H4 (cell line): ENCODE results near the gene C2orf49. TPM values are rescaled to one million over a fixed set of nuclear protein-coding genes. Genes with fewer than 3 reads are reported as not detected.

Source experiments
- DNase-seq: peaks from one replicate; pipeline ENCODE4 v3.0.0-alpha.2; 2015; ENCODE audit warnings: low spot score
- total RNA-seq: library from RNA; depleted of rRNA; stranded (reverse); fragments of >200 nt; shearing (Covaris generic); gene quantifications from 2 replicates; pipeline ENCODE4 v1.2.3, GENCODE V29; 2014; rRNA removed

C2orf49 gene
- 12.1 and 18.1 TPM in 2 replicates for total RNA-seq

DNA sequence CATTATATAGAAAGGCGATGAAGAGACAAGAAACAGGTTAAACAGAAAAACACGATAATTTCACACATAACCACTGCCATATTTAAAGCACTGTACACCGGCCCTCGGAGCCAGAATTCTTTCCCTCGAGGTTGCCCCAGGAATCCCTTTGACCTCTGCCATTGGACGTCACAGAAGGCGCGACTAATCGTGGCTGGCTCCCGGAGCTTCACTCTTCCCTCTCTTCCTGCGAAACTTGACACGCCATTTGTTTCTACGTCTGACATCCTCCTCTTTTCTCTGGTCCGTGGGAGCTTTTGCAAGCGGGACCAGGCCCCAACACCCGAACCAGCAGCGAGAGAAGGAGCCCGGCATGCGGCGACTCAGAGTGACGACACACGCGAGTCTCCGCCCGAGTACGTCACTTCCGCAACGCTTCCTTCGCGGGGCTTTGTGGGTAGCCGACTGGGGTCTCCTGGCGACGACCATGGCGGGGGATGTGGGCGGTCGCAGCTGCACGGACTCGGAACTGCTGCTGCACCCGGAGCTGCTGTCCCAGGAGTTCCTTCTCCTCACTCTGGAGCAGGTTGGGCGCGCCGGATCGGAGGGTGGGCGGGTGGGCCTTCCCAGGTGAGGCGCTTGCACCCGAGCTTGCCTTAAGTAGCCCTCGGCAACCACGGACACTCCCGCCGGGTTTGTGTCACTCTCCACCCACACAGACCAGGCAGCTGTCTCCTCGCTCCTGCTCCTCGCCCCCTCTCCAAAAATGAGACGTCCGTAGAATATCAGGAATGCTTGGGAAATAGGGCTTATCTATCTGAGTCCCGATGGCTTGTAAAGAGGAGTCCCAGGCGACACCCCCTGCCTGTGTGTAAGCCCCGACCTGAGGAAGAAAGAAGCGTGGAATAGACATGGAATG is at the start of gene C2orf49:
Gene C2orf49 (plus strand): TSS at position 419 of the 898 bp plus-strand sequence. CDS start 48 bp downstream, at position 467.
- peak; percentile 81 for DNase-seq

DNA sequence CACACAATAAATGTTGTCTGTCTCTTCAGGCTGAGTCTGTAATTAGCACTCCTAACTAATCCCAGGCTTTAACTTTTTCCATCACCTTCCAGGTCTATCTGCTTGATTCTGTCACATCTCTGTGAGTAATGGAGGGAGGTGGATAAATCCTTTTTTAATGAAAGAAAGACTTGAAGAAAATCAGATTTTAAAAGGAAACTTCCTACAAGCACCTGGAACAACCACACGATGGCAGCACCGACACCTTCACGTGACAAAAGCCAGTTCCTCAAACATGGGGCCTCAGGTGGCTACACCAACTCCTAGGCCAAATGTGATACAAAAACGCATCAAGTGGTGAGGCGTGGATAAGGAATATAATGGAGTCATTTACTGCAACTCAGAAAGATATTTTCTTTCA is 49.6 kb upstream of the C2orf49 start:
- peak; percentile 20 for DNase-seq

DNA sequence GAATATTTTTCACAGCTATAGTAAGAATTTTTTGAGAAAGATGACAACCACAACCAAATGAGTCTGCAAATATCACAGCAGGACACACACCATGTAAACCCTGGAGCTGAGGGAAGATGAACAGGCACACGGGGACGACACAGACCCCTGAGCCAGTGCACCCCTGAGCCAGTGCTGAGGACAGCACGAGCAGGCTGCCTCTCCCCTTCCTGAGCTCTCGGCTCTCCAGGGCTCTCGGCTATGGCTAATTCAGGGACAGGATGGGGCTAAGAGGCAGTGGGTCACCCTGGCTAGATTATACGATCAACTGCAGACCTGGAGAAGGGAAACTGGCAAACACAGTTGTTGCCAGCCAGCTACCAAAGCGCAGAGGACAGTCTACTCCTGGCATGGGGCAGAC is 49.2 kb upstream of the C2orf49 start:
- no peak for DNase-seq

DNA sequence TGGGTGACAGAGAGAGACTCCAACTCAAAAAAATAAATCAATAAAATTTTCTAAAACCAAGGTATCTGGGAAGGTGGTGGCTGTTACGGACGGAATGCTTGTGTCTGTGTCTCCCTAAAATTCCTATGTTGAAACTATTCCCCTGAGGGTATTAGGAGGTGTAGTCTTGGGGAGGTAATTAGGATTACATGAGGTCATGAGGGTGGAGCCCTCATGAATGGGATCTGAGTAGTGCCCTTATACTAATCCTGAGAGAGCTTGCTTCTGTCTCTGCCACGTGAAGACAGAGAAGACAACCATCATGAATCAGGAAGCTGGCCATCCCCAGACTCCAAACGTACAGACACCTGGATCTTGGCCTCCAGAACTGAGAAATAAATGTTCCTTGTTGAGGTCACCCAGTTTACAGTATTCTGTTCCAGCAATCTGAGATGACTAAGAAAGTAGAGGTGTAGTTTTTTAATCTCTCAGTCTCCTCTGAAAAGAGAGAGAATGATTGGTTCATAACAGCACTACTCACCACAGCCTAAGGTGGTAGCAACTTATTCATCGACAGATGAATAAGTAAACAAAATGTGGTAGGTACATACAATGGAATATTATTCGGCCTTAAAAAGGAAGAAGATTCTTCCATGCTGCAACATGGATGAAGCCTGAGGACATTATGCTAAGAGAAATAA is 46.2 kb upstream of the C2orf49 start:
- DNase-seq, result no peak

DNA sequence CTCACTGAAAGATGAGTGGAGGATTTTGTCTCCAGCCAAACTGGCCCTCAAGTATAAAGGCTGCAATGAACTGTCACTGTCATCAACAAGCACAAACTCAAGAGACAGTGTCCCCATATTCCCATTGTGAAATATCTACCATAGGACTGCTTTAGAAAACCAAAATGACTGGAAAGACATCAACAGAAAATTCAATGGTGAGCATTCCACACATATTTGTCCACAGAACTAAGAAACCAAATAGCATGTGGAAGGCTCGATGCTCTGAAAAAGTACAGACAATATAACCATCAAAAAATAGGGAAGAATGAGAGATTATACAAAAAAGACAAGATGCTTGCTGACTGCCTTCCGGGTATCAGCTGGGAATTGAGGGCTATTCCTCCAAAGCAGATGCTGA is 45.4 kb upstream of the C2orf49 start:
- no peak for DNase-seq

DNA sequence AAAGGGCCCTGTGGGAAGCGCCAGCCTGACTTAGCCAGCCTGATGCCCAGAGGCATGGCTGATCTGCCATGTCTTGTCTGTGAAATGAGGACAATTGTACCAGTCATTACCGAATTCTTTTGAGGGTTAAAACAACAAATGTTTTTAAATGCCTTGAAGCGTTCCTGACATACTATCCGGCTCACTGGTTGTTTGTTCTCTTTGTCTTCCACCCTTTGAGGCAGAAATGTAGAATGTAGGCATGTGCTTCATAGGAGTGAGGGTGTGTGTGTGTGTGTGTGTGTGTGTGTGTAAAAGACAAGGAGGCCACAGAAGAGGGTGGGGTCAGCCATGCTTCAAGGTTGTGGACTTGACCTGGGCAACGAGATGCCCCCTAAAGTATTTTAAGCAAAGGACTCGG is 43.3 kb upstream of the C2orf49 start:
- DNase-seq, result no peak

DNA sequence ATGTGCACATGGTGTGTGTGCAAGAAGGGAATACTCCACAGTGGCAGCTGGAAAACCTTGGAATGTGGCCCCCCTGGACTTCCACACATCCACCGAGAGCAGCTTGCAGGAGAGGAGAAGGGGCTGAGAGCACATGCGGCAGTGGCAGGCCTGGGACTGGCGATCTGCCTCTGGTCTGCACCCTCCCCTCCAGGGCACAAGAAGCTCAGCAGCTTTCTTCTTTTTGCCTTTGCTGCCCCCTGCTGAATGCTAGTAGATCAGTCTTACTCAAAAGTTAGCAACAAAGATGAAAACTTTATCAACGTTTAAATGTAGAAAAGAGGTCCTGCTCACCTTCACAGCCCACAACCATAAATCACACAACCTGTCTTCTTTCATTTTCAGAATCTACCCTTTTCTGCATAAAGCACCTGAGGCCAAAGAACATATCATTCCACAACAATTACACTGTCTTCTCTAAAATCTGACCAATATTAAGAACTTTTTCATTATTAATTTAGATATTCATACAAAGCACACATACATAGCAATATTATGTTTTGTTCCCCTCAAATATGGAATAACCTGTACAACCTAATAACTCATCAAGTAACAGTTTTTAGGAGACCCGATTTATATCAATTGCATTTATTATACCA is 42.4 kb upstream of the C2orf49 start:
- DNase-seq, result peak; percentile 74

DNA sequence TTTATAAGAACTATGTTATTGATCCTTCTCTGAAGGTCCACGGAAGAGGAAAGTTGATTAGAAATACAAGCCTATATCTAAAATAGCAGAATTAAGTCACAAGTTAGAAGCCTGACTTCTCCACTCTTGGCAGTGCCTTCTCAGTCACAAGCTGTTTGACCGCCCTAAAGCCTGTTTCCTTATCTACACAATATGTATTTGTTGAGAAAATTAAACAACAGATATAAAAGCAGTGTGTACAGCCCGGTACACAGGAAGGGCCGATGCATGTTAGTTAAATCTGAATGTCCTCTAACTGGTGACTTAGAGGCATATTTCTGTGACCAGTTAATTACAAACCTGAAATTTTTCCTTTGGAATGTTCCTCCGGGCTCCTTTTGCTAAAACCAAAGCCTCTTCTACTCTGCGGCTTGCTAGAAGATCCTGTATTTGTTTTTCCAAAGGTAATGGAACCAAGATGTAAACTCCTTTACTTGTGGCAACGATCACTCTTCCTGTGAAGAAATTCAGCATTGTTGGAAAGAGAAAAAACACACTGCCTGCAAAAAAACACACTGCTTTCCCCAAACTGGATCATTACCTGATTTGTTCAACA is 41.2 kb upstream of the C2orf49 start:
- peak; percentile 56 for DNase-seq

DNA sequence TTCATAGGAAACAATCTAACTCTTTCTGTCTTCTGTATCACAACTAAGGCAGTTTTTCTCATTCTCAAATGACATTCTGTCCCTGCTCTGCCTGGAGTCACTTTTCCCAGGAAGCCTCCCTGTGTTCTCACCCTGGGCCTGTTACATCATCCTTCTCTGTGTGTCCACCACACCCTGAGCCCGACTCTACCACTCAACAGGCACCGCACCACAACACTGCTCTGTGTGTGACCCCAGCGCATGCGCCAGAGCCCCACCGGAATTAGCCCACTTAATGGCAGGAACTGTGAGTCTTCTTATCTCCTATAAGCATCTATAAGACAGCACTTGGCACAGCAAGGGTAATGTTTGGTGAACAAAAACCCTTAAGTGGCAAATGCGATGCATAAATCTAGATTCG is 40.1 kb upstream of the C2orf49 start:
- peak; percentile 84 for DNase-seq

DNA sequence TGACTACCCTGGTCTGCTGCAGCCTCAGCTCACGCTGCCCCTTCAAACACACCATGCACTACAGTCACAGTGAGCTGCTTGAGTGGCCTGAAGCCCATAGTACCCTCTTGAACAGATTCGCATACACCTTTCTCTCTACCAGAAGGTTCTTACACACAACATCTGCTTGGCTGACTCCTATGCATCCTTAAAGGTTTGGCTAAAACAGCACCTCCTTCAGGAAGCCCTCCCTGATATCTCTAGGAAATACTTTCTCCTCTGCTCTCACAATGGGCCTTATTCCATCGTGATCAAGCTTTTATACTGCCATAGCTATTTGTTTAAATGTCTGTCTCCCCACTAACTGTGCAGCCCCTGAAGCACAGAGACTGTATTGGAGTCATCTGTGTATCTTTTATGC is 39.3 kb upstream of the C2orf49 start:
- no peak for DNase-seq

DNA sequence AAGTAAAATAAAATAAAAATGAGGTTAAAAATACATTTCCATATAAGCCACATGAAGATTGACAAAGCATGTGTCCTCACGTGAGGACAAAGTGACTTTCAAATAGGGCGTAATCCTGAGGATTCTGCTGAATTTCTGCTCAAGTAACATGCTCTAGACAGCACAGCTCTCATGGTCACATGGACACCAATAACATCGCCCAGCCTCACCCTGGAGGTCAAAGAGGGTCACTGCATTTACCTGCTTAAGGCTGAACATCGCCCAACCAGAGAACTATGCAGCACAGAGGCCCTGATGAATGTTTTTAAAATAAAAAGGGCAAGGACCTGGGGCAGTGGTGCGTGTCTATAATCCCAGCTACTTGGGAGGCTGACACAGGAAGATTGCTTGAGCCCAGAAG is 38.0 kb upstream of the C2orf49 start:
- no peak for DNase-seq

DNA sequence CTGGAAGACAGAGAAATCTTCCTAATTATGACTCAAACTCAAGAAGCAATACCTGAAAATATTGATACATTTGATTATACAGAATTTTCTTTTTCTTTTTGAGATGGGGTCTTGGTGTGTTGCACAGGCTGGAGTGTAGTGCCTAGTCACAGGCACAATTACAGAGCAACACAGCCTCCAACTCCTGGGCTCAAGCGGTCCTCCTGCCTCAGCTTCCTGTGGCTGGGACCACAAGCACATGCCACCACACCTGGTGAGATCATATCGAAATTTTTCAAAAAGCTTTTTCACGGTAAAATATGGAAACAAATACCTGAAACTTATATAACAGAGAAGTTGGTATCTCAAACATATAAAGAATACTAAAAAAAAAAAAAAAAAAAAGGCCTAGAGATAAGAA is 35.7 kb upstream of the C2orf49 start:
- no peak for DNase-seq

DNA sequence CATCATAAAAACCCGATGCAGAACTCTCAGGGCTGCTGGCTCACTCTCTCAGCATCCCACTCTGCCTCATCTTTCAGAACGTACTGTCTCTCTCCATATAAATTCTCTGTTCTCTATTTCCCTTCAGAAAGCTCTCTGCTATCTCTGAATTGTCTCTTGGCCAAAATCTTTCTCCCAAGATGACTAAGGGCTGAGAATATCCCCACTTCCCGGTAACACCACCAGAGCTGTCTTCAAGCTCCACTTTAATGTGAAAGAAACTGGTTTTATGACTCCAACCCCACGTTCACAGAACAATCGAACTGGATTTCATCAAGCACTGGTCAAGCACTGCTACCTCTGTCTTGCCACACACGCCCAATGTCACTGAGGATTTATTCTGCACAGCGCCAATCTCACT is 30.2 kb upstream of the C2orf49 start:
- no peak for DNase-seq

DNA sequence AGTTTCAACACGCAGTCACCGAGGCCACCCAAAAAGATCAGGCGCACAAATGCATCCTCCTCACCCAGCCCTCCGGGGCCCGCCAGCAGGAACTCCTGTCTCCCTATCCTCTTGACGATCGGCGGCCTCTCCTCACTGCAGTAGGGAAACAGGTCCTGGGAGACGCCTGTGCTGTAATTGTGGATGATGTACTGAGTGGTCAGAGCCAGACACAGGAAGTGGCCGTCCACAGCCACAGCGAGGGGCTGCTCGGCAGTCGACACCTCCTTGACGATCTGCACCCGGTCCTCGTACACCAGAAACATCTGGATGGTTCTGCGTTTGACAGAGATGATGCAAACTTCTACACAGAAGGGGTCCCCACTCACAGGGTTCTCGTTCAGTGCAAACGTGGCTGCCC is 29.8 kb upstream of the C2orf49 start:
- DNase-seq, result no peak

DNA sequence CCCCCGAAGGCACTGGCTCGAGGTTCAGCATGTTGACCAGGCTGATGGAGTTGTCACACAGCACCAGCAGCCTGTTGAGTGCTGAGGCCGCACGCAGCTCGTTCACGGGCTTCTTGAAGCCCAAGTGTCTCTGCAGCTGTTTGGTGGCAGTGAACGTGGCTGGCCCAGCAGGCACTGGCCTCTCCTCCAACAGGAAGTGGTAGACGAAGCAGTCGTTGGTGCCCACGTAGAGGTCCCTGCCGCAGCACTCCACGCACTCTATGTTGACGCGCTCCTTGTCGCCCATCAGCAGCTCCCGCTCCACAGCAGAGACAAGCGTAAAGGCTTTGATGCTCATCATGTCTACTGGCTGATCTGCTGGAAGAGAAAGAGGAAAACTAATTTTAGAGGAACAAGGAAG is 29.4 kb upstream of the C2orf49 start:
- no peak for DNase-seq

DNA sequence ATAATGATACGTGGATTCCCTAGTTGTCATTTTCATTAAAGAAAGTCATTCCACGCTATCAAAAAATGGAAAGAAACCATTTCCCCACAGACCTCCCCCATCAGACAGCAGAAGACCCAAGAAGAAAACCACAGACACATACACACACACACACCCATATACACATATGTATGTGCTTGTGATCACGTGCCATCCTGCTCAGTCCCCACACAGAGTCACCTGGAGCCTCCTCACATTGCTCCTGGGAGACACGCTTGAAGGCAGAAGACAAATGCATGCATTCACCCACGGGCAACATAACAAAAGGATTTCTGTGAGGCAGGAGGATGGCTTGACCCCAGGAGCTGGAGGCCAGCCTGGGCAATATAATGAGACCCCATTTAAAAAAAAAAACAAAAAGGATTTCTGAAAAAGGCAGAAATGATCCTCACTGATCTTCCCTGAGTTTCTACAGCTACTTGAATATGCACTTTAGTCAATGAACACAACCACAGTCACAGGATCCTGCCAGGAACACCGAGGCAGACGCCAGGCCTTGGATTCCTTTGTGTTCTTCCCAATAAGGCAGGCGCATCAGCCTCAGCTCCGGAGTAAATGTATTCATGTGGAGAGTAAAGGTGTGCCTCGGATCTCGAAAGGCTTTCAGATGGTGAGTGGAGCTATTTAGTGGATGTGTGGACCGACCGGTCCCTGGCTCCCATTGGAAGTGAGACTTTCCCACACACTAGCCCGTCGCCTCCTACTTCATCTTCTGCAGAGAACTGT is 28.8 kb upstream of the C2orf49 start:
- DNase-seq, result no peak

DNA sequence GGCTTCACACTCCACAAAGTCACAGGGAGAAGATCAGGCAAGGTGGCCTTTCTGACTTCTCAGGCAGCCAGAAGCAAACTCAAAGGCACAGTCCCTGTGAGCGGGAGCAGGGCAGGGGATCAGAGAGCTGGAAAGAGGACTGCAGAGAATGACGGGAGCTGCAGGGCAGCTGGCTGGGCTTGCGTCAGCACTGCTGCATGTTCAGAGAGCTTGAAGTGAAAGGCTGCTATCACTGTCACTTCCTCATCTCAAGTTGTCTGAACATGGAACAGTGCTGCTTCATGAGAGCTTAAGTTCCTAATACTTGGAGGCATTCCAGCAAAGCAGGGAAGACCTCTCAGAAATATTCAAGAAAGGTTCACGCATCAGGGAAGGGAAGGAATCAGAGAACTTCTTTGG is 28.2 kb upstream of the C2orf49 start:
- DNase-seq, result no peak

DNA sequence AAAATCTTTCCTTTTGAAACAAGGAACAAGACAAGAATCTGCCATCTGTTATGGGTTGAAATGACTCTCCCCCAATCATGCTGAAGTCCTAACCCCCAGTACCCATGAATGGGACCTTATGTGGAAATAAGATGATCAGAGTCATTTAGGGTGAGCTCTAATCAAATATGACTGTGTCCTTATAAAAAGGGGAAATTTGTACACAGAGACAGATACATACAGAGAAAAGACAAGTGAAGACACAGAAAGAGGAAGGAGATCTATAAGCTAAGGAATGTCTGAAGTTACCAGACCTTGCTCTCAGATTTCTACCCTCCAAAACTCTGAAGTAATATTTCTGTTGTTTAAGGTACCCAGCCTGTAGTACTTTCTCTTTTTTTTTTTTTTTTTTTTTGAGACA is 23.5 kb upstream of the C2orf49 start:
- no peak for DNase-seq

DNA sequence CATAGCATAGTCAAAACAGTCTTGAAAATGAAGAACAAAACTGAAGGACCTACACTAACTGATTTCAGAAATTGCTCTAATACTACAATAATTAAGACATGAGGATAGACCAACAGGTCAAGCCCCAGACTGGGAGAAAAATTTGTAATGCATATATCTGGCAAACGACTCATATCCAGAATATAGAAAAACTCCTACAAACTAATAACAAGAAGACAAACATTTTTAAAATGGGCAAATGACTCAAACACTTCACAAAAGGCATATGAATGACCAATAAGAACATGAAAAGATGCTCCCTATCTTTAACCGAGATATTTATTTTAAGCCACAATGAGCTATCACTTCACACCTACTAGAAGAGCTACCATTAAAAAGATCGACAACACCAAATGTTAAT is 22.0 kb upstream of the C2orf49 start:
- DNase-seq, result no peak

DNA sequence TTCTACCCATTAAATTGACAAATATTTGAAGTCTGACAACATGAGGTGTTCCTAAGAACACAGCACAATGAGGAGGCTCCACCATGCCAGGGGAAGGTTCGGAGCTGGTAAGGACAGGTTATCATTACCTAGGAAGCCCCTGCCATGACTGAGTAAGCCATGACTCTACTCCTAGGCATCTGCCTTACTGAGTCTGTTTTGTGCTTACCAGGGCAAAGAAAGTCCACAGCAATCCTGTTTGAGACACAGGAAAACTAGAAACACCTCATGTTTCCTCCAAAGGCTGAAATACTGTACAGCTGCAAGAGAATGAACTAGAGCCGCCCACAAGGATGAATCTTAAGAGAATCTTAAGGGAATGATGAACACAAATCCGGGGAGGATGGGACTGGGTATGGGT is 19.4 kb upstream of the C2orf49 start:
- DNase-seq, result no peak

DNA sequence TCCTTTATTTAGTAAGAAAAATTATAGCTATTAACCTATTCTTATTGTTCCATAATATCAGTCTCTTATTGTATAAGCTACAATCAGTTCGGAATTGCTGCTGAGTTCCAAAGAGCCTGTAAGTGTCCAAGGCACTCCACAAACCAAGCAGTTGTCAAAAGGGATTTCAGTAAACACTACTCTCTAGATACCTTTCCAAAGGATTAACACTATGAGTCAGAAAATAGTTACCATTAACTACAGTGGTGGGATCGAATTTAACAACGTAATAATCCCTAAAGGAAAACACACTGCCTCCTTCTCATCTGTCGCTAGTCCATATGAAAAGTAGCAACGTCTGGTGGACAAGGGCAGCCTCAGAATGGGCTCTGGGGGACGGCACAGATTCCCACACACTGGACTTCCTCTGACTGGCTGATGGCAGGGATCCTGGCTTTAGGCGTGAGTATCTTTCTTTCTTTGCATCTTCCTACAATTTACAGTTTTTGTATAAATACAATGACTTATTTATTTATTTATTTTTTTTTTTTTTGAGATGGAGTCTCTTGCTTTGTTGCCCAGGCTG is 16.6 kb upstream of the C2orf49 start:
- no peak for DNase-seq
